Left lobe of liver (tissue), 2 donors: ENCODE results near the gene ZSCAN25. TPM values are rescaled to one million over a fixed set of nuclear protein-coding genes. Genes with fewer than 3 reads are reported as not detected.
"Not testable (repeated sequence)": the region's sequence is repeated elsewhere in the genome, so short reads cannot be mapped to it uniquely, and the experiment has no call there.

ENCODE experiments used
- ATAC-seq: fragments of 200-7000 bp; cut with Tn5 transposase; one replicate; pipeline ENCODE4 v1.9.1; 2020; ENCODE audit warnings: mild to moderate bottlenecking, moderate library complexity
- DNase-seq: peaks from one replicate; pipeline ENCODE4 v3.0.0-alpha.2; 2020; ENCODE audit warnings: low spot score
- total RNA-seq: library from RNA; stranded (reverse); gene quantifications from one replicate; pipeline ENCODE4 v1.2.1, GENCODE V29; 2021
- donor health status: DM: no; HTN: no; CAD: no; lungs with moderate emphysema.
- donor health status: DM: no; HTN: yes; CAD: no.

ZSCAN25 gene
- total RNA-seq, 1 donor from 2014 or later, result 5.5 TPM

- DNase-seq (no peak), ATAC-seq (no peak)
These were observed 27.7 kb downstream of the ZSCAN25 start for GRCh38 chr7:99644431-99644830.

- no peak for ATAC-seq
- DNase-seq, result no peak
These were observed 28.8 kb downstream of the ZSCAN25 start for GRCh38 chr7:99645590-99645989.

- DNase-seq (no peak), ATAC-seq (no peak)
These were observed 32.1 kb downstream of the ZSCAN25 start for GRCh38 chr7:99648843-99649242.

- peak; percentile 21 for ATAC-seq
These were observed 34.5 kb downstream of the ZSCAN25 start for GRCh38 chr7:99651290-99651689.

GRCh38 chr7:99652671-99653070, 35.9 kb downstream of the ZSCAN25 start:
- ATAC-seq, result peak; percentile 18

More at GRCh38 chr7:99651290-99651689, 34.5 kb downstream of the ZSCAN25 start:
- no peak for DNase-seq

GRCh38 chr7:99653269-99653668, 36.5 kb downstream of the ZSCAN25 start:
- not testable (repeated sequence) for DNase-seq
- ATAC-seq, result peak; percentile 7

More at GRCh38 chr7:99652671-99653070, 35.9 kb downstream of the ZSCAN25 start:
- no peak for DNase-seq

GRCh38 chr7:99653754-99654153, 37.0 kb downstream of the ZSCAN25 start:
- DNase-seq (no peak), ATAC-seq (peak; percentile 60)

GRCh38 chr7:99654626-99655025, 37.9 kb downstream of the ZSCAN25 start:
- not testable (repeated sequence) for ATAC-seq, DNase-seq

GRCh38 chr7:99657879-99658278, 41.1 kb downstream of the ZSCAN25 start:
- ATAC-seq, DNase-seq: not testable (repeated sequence)

- no peak for DNase-seq
- ATAC-seq, result peak; percentile 3
These were observed 48.7 kb downstream of the ZSCAN25 start for GRCh38 chr7:99665312-99666012.

- DNase-seq, result no peak
- ATAC-seq, result peak; percentile 1
These were observed 49.3 kb downstream of the ZSCAN25 start for GRCh38 chr7:99666013-99666395.

GRCh38 chr7:99667179-99667578, 50.4 kb downstream of the ZSCAN25 start:
- DNase-seq, result no peak
- ATAC-seq, result peak; percentile 25

GRCh38 chr7:99668541-99668940, 51.8 kb downstream of the ZSCAN25 start:
- ATAC-seq (peak; percentile 6), DNase-seq (no peak)

- ATAC-seq, result no peak
These were observed 53.0 kb downstream of the ZSCAN25 start for GRCh38 chr7:99669782-99670181.

GRCh38 chr7:99672573-99672972, 55.8 kb downstream of the ZSCAN25 start:
- DNase-seq (no peak), ATAC-seq (peak; percentile 3)

More at GRCh38 chr7:99669782-99670181, 53.0 kb downstream of the ZSCAN25 start:
- DNase-seq, result no peak

- no peak for DNase-seq
- no peak for ATAC-seq
These were observed 58.4 kb downstream of the ZSCAN25 start for GRCh38 chr7:99674995-99675742.

- no peak for DNase-seq
- no peak for ATAC-seq
These were observed 60.4 kb downstream of the ZSCAN25 start for GRCh38 chr7:99677013-99677647.

GRCh38 chr7:99677648-99678045, 60.9 kb downstream of the ZSCAN25 start:
- DNase-seq (peak; percentile 62), ATAC-seq (peak; percentile 11)

GRCh38 chr7:99679032-99679399, 62.3 kb downstream of the ZSCAN25 start:
- DNase-seq, result no peak

GRCh38 chr7:99679400-99680191, 62.9 kb downstream of the ZSCAN25 start, which contains the start of gene CYP3A5:
CYP3A5 (minus strand) TSS chr7:99679996; CDS start chr7:99679896, 100 bp downstream.
- DNase-seq (peak; percentile 93), ATAC-seq (peak; percentile 74)

More at GRCh38 chr7:99679032-99679399, 62.3 kb downstream of the ZSCAN25 start:
- peak; percentile 3 for ATAC-seq
